ENCODE measurements around the gene CASK.

Gene CASK

DNA sequence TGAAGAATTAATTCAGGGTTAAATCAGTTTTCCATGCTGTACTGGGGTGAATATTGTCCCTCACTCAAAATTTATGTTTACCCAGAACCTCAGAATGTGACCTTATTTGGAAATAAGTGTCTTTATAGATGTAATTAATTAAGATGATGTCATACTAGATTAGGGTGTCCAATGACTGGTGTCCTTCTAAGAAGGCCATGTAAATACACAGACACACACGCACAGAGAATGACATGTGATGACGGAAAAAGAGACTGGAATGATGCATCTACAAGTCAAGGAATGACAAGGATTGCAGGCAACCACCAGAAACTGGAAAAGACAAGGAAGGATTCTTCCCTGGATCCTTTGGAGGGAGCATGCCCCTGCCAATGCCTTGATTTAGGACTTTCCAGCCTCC is 319.2 kb downstream of the CASK start:
- Histone ChIP-seq H3K36me3 (ENCODE audit: control insufficient read depth in 2 of 2, insufficient read depth in 2 of 2, low read length in 2 of 2) (no peaks in the 10 kb centered on the region), H3K27me3 (ENCODE audit: control insufficient read depth in 2 of 2, insufficient read depth in 2 of 2, low read length in 2 of 2) (peaks cover 0 to 4% of the 10 kb centered on the region in 2 donors), H3K27ac (ENCODE audit: low read depth in 2 of 2, low read length in 2 of 2) (peak overlapping the region; percentile 13 to 22), H3K4me1 (ENCODE audit: control insufficient read depth in 2 of 2, insufficient read depth in 2 of 2, low read length in 2 of 2) (no peaks in the 10 kb centered on the region), H3K9me3 (ENCODE audit: control insufficient read depth in 2 of 2, low read length in 2 of 2) (no peaks in the 10 kb centered on the region), H3K9ac (ENCODE audit: low read depth in 1 of 2, low read length in 2 of 2) (no peak overlapping the region), H3K4me3 (ENCODE audit: low read length in 2 of 2) (no peak overlapping the region)

DNA sequence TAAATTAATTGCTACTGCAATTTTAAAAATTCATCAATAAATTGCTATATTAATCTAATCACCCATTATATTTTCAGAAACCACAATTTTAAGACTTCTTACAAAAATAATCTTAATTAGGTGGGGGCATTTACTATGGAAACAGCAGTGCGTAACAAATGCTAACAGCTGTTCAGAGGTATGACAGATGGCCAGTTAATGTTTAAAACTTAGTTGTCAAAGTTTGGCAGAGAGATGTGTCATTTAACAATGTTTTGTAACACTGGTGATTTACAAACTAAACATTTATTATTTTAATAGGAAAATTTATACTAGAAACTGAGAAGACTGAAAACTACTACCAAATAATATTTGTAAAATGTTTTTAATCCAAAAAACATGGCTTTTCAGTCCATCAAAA is 319.8 kb downstream of the CASK start:
- no peak overlapping the region for H3K9ac ChIP-seq (ENCODE audit: low read depth in 1 of 2, low read length in 2 of 2)
- no peaks in the 10 kb centered on the region for H3K9me3 ChIP-seq (ENCODE audit: control insufficient read depth in 2 of 2, low read length in 2 of 2)
- no peak overlapping the region for H3K4me3 ChIP-seq (ENCODE audit: low read length in 2 of 2)
- H3K27me3 ChIP-seq (ENCODE audit: control insufficient read depth in 2 of 2, insufficient read depth in 2 of 2, low read length in 2 of 2), result peaks cover 0 to 4% of the 10 kb centered on the region in 2 donors
- H3K4me1 ChIP-seq (ENCODE audit: control insufficient read depth in 2 of 2, insufficient read depth in 2 of 2, low read length in 2 of 2), result no peaks in the 10 kb centered on the region
- H3K27ac ChIP-seq (ENCODE audit: low read depth in 2 of 2, low read length in 2 of 2), result no peak overlapping the region
- no peaks in the 10 kb centered on the region for H3K36me3 ChIP-seq (ENCODE audit: control insufficient read depth in 2 of 2, insufficient read depth in 2 of 2, low read length in 2 of 2)

DNA sequence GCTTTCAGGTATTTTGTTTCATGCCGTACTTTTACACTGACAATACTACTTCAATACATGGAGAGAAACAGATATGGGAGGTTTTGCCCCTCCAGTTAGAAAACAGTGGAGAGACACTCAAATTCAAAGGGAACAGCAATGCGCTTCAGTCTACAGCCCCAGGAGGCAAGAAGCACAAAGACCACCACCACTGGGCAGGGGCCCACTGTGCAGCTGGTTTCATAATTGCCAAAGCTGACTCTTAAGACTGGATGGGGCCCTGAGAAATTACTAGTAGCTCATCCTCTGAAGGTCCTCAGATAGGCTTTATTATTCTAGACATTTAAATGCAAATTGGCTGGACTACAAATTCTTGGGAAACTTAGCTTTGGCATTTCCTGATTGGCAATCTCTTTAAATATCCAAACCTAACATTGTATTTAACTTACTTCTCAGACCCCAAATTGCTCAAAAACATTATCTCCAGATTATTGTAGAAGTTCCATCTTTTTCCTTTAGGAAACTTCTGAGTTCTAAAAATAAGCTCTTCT is 320.5 kb downstream of the CASK start:
- no peak overlapping the region for H3K4me3 ChIP-seq (ENCODE audit: low read length in 2 of 2)
- no peaks in the 10 kb centered on the region for H3K4me1 ChIP-seq (ENCODE audit: control insufficient read depth in 2 of 2, insufficient read depth in 2 of 2, low read length in 2 of 2)
- no peak overlapping the region for H3K27ac ChIP-seq (ENCODE audit: low read depth in 2 of 2, low read length in 2 of 2)
- H3K36me3 ChIP-seq (ENCODE audit: control insufficient read depth in 2 of 2, insufficient read depth in 2 of 2, low read length in 2 of 2), result no peaks in the 10 kb centered on the region
- no peaks in the 10 kb centered on the region for H3K9me3 ChIP-seq (ENCODE audit: control insufficient read depth in 2 of 2, low read length in 2 of 2)
- peaks cover 0 to 4% of the 10 kb centered on the region in 2 donors for H3K27me3 ChIP-seq (ENCODE audit: control insufficient read depth in 2 of 2, insufficient read depth in 2 of 2, low read length in 2 of 2)
- H3K9ac ChIP-seq (ENCODE audit: low read depth in 1 of 2, low read length in 2 of 2), result no peak overlapping the region

DNA sequence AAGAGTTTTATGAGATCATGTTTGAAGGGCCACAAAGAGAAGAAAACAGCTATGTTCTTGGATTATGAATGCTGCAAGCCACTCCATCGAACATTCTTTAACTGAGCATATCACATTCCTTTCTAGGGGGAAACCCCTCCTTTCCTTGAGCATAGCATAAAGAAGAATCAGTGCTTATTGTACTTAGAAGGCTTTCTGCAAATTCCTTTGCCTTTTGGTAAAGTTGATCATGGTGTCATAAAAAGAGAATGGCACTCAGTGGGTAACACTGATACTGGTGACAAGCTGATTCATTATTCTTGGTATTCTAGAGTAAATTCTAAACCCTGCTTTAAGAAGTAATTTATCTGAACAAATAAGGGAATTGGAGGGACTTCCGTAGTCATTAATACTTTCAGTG is 323.1 kb downstream of the CASK start:
- Histone ChIP-seq H3K4me3 (ENCODE audit: low read length in 2 of 2) (no peak overlapping the region), H3K27me3 (ENCODE audit: control insufficient read depth in 2 of 2, insufficient read depth in 2 of 2, low read length in 2 of 2) (peaks cover 0 to 4% of the 10 kb centered on the region in 2 donors), H3K4me1 (ENCODE audit: control insufficient read depth in 2 of 2, insufficient read depth in 2 of 2, low read length in 2 of 2) (no peaks in the 10 kb centered on the region), H3K9ac (ENCODE audit: low read depth in 1 of 2, low read length in 2 of 2) (no peak overlapping the region), H3K9me3 (ENCODE audit: control insufficient read depth in 2 of 2, low read length in 2 of 2) (no peaks in the 10 kb centered on the region), H3K27ac (ENCODE audit: low read depth in 2 of 2, low read length in 2 of 2) (no peak overlapping the region), H3K36me3 (ENCODE audit: control insufficient read depth in 2 of 2, insufficient read depth in 2 of 2, low read length in 2 of 2) (no peaks in the 10 kb centered on the region)

DNA sequence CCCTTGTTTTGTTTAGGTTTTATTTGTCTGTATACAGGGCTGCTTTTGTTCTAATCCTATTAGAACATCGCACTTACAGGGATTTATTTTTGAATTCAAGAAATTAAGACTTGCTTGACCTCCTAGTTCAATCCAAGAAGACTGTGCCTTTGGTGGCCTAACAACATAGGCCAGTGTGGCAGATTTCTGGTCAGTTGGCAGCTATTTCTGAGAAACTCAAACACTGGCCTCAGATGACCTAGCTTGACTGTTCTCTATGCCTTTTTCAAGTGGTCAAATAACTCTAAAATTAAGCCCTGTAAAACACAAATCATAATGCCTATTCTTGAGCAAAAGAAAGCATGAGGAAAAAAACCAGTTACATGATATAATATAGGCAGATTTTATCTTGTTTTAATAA is 323.8 kb downstream of the CASK start:
- H3K27me3 ChIP-seq (ENCODE audit: control insufficient read depth in 2 of 2, insufficient read depth in 2 of 2, low read length in 2 of 2), result peaks cover 0 to 5% of the 10 kb centered on the region in 2 donors
- H3K9me3 ChIP-seq (ENCODE audit: control insufficient read depth in 2 of 2, low read length in 2 of 2), result no peaks in the 10 kb centered on the region
- no peak overlapping the region for H3K27ac ChIP-seq (ENCODE audit: low read depth in 2 of 2, low read length in 2 of 2)
- H3K4me1 ChIP-seq (ENCODE audit: control insufficient read depth in 2 of 2, insufficient read depth in 2 of 2, low read length in 2 of 2), result no peaks in the 10 kb centered on the region
- no peak overlapping the region for H3K9ac ChIP-seq (ENCODE audit: low read depth in 1 of 2, low read length in 2 of 2)
- no peak overlapping the region for H3K4me3 ChIP-seq (ENCODE audit: low read length in 2 of 2)
- H3K36me3 ChIP-seq (ENCODE audit: control insufficient read depth in 2 of 2, insufficient read depth in 2 of 2, low read length in 2 of 2), result no peaks in the 10 kb centered on the region

DNA sequence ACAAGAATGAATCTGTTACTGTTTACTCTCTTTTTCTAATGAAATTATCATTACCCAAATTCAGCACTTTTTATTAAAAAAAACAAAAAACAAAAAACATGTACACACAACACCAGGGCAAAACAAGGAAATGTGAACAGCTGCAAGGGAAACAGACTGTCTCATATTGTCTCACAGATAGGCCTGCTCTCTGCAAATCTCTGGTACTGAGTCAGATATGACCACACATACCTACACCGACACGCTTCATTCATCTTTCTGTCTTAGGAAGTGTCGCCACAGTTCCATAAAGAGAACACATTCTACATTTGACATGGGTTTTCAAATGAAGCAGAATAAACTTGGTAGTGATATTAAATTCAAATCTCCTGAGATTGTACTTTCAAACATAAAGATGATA is 326.8 kb downstream of the CASK start:
- no peaks in the 10 kb centered on the region for H3K36me3 ChIP-seq (ENCODE audit: control insufficient read depth in 2 of 2, insufficient read depth in 2 of 2, low read length in 2 of 2)
- peaks cover 0 to 8% of the 10 kb centered on the region in 2 donors for H3K27me3 ChIP-seq (ENCODE audit: control insufficient read depth in 2 of 2, insufficient read depth in 2 of 2, low read length in 2 of 2)

DNA sequence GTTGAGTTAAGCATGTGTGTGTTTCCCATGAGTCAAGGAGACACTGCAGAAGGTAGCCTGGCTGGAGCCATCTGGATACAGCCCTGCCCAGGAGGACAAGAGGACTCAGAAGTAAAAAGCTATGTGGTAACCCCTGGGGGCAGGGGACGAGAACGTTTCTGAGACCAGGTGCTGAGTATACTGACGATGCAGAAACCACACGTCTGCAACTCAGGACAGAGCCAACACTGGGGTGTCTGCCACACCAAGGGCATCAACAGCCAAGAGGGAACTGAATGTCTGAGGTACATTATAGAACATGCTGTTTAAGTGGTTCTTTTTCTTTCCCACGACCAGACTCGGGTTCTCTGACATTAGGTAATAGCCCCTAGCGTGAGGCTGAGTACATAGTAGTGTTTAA is 328.7 kb downstream of the CASK start:
- no peaks in the 10 kb centered on the region for H3K9me3 ChIP-seq (ENCODE audit: control insufficient read depth in 2 of 2, low read length in 2 of 2)

More for the DNA sequence above, 326.8 kb downstream of the CASK start:
- H3K27ac ChIP-seq (ENCODE audit: low read depth in 2 of 2, low read length in 2 of 2), result no peak overlapping the region
- H3K9me3 ChIP-seq (ENCODE audit: control insufficient read depth in 2 of 2, low read length in 2 of 2), result no peaks in the 10 kb centered on the region
- no peaks in the 10 kb centered on the region for H3K4me1 ChIP-seq (ENCODE audit: control insufficient read depth in 2 of 2, insufficient read depth in 2 of 2, low read length in 2 of 2)
- H3K4me3 ChIP-seq (ENCODE audit: low read length in 2 of 2), result no peak overlapping the region
- no peak overlapping the region for H3K9ac ChIP-seq (ENCODE audit: low read depth in 1 of 2, low read length in 2 of 2)

DNA sequence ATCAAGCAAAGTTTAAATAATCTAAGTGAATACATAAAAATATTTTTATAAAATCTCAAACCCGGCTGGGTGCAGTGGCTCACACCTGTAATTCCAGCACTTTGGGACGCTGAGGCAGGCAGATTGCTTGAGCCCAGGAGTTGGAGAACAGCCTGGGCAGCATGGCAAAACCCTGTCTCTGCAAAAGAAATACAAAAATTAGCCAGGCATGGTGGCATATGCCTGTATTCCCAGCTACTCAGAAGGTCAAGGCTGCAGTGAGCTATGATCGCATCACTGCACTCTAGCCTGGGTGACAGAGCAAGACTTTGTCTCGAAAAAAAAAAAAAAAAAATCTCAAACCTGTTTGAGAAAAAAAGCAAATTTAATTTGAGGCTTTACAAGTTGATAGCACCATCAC is 331.4 kb downstream of the CASK start:
- no peak overlapping the region for H3K27ac ChIP-seq (ENCODE audit: low read depth in 2 of 2, low read length in 2 of 2)
- no peaks in the 10 kb centered on the region for H3K36me3 ChIP-seq (ENCODE audit: control insufficient read depth in 2 of 2, insufficient read depth in 2 of 2, low read length in 2 of 2)
- H3K9ac ChIP-seq (ENCODE audit: low read depth in 1 of 2, low read length in 2 of 2), result no peak overlapping the region
- H3K27me3 ChIP-seq (ENCODE audit: control insufficient read depth in 2 of 2, insufficient read depth in 2 of 2, low read length in 2 of 2), result peaks cover 2 to 7% of the 10 kb centered on the region in 2 donors
- no peaks in the 10 kb centered on the region for H3K9me3 ChIP-seq (ENCODE audit: control insufficient read depth in 2 of 2, low read length in 2 of 2)
- H3K4me3 ChIP-seq (ENCODE audit: low read length in 2 of 2), result no peak overlapping the region
- H3K4me1 ChIP-seq (ENCODE audit: control insufficient read depth in 2 of 2, insufficient read depth in 2 of 2, low read length in 2 of 2), result no peaks in the 10 kb centered on the region

More for the DNA sequence above, 328.7 kb downstream of the CASK start:
- Histone ChIP-seq H3K4me3 (ENCODE audit: low read length in 2 of 2) (no peak overlapping the region), H3K27ac (ENCODE audit: low read depth in 2 of 2, low read length in 2 of 2) (no peak overlapping the region), H3K27me3 (ENCODE audit: control insufficient read depth in 2 of 2, insufficient read depth in 2 of 2, low read length in 2 of 2) (peaks cover 2 to 8% of the 10 kb centered on the region in 2 donors), H3K36me3 (ENCODE audit: control insufficient read depth in 2 of 2, insufficient read depth in 2 of 2, low read length in 2 of 2) (no peaks in the 10 kb centered on the region), H3K9ac (ENCODE audit: low read depth in 1 of 2, low read length in 2 of 2) (no peak overlapping the region), H3K4me1 (ENCODE audit: control insufficient read depth in 2 of 2, insufficient read depth in 2 of 2, low read length in 2 of 2) (no peaks in the 10 kb centered on the region)

DNA sequence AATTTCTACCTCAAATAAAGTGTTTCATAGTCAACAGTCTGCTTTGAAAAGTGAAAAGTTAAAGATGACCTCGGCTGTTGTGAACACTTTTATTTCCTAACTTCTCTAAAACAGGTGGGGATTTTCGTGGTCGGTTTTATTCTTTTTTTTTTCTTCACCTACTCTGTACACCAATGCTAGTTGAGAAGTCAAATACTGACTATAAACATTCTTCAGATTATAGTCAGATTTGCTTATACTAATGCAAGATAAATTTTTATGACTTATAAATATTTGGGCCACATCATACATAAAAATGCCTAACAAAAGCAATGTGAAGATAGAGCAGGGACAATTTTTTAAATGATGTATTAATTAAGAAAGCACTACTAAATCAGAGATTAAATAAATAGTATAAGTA is 332.7 kb downstream of the CASK start:
- Histone ChIP-seq H3K9me3 (ENCODE audit: control insufficient read depth in 2 of 2, low read length in 2 of 2) (no peaks in the 10 kb centered on the region), H3K4me3 (ENCODE audit: low read length in 2 of 2) (no peak overlapping the region), H3K27me3 (ENCODE audit: control insufficient read depth in 2 of 2, insufficient read depth in 2 of 2, low read length in 2 of 2) (peaks cover 2 to 7% of the 10 kb centered on the region in 2 donors), H3K27ac (ENCODE audit: low read depth in 2 of 2, low read length in 2 of 2) (no peak overlapping the region), H3K4me1 (ENCODE audit: control insufficient read depth in 2 of 2, insufficient read depth in 2 of 2, low read length in 2 of 2) (no peaks in the 10 kb centered on the region), H3K36me3 (ENCODE audit: control insufficient read depth in 2 of 2, insufficient read depth in 2 of 2, low read length in 2 of 2) (no peaks in the 10 kb centered on the region), H3K9ac (ENCODE audit: low read depth in 1 of 2, low read length in 2 of 2) (no peak overlapping the region)

DNA sequence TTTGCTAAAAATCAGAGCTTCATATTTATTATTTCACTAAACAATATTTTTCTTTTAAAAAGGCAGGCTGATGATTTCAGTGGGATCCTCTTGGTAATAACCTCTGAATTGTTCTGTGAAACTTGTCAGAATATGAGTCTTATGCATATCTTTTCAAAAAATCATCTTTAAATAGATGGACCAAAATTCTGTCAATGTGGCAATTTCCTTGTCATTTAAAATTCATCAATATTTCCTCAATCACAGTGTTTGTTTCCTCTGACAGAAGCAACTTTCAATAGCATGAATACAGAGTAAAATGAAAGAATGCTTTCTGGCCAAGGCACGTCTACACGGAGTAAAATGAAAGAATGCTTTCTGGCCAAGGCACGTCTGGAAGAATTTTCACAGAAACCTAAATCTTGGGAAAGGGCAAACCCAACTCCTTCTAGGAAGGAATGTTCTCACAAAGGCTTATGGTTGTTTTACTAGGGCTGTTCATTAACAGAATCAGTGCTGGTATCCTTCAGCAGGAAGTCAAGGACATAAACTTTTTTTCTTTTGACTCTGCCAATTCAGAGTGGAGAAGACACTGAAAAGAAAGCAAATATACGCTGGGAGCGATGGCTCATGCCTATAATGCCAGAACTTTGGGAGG is 333.6 kb downstream of the CASK start:
- no peaks in the 10 kb centered on the region for H3K4me1 ChIP-seq (ENCODE audit: control insufficient read depth in 2 of 2, insufficient read depth in 2 of 2, low read length in 2 of 2)
- no peak overlapping the region for H3K27ac ChIP-seq (ENCODE audit: low read depth in 2 of 2, low read length in 2 of 2)
- H3K9ac ChIP-seq (ENCODE audit: low read depth in 1 of 2, low read length in 2 of 2), result no peak overlapping the region
- no peaks in the 10 kb centered on the region for H3K36me3 ChIP-seq (ENCODE audit: control insufficient read depth in 2 of 2, insufficient read depth in 2 of 2, low read length in 2 of 2)
- peaks cover 2 to 7% of the 10 kb centered on the region in 2 donors for H3K27me3 ChIP-seq (ENCODE audit: control insufficient read depth in 2 of 2, insufficient read depth in 2 of 2, low read length in 2 of 2)
- no peaks in the 10 kb centered on the region for H3K9me3 ChIP-seq (ENCODE audit: control insufficient read depth in 2 of 2, low read length in 2 of 2)
- H3K4me3 ChIP-seq (ENCODE audit: low read length in 2 of 2), result peak overlapping the region in 1 of 2 donors; percentile 10
